CD4-positive, alpha-beta T cell treated with Interleukin-2 at 100 ng/mL for 4 hours (primary cell): ENCODE data around the gene CSNK1A1.
"Not testable (repeated sequence)": the region's sequence is repeated elsewhere in the genome, so short reads cannot be mapped to it uniquely, and the experiment has no call there.

Source experiments
- DNase-seq: peaks from one replicate; pipeline ENCODE4 v3.0.0-alpha.2; 2020; ENCODE audit warnings: low spot score

CSNK1A1 gene

GRCh38 chr5:149551227-149552037 is at the start of gene CSNK1A1:
CSNK1A1 (minus strand) TSS chr5:149551439; CDS start chr5:149550964, 475 bp downstream.
- DNase-seq = peak; percentile 98

DNA sequence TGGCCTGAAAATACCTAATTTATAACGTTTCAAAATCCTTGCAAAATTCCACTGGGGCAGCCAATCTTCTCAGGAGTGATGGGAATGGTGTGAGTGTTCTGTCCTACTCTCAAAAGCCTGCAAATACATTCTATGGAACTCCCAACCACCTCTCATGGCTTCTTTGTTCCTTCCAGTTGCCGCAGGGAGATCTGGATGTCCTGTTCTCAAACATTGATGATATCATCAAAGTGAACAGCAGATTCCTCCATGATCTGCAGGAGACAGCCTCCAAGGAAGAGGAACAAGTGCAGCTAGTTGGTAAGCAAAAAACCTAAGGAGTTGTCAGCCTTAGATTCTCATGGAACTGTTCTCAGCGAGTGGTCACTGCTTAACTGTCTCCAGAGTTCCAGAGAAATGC is 49.7 kb upstream of the CSNK1A1 start:
- DNase-seq = no peak

GRCh38 chr5:149599375-149599774 is 48.1 kb upstream of the CSNK1A1 start:
- no peak for DNase-seq

- no peak for DNase-seq
Observed at GRCh38 chr5:149598966-149599365, 47.7 kb upstream of the CSNK1A1 start.

- not testable (repeated sequence) for DNase-seq
Observed at GRCh38 chr5:149598234-149598633, 47.0 kb upstream of the CSNK1A1 start.

GRCh38 chr5:149597618-149598017 is 46.4 kb upstream of the CSNK1A1 start:
- DNase-seq = no peak

- no peak for DNase-seq
Observed at GRCh38 chr5:149596712-149597111, 45.5 kb upstream of the CSNK1A1 start.

GRCh38 chr5:149595105-149595504 is 43.9 kb upstream of the CSNK1A1 start:
- DNase-seq = not testable (repeated sequence)

- DNase-seq = no peak
Observed at GRCh38 chr5:149594206-149594895, 43.1 kb upstream of the CSNK1A1 start.

- DNase-seq = no peak
Observed at GRCh38 chr5:149593370-149593769, 42.1 kb upstream of the CSNK1A1 start.

GRCh38 chr5:149588936-149589335 is 37.7 kb upstream of the CSNK1A1 start:
- DNase-seq = no peak

GRCh38 chr5:149586708-149587318 is 35.6 kb upstream of the CSNK1A1 start:
- DNase-seq = no peak

- no peak for DNase-seq
Observed at GRCh38 chr5:149585910-149586309, 34.7 kb upstream of the CSNK1A1 start.

DNA sequence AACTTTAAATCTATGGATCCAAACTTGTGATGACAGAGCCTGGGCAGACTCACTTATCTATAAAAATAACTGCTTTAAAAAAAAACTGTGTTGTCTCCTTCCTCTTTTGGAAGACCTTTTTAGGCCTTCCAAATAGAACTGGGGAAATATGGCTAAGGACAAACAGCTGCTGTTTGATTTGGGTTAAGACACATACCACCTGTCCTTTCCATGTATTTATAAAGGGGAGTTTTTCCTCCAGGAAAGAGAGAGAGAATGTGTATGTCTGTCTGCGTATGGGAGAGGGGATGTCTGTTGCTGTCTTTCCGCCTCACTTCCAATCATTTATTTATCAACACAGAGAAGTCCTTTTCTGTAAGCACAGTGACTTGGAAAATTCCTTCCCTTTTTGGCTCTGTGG is 32.9 kb upstream of the CSNK1A1 start:
- no peak for DNase-seq

GRCh38 chr5:149583394-149583793 is 32.2 kb upstream of the CSNK1A1 start:
- no peak for DNase-seq

GRCh38 chr5:149581931-149582768 is 30.9 kb upstream of the CSNK1A1 start:
- DNase-seq = no peak

GRCh38 chr5:149581192-149581861 is 30.1 kb upstream of the CSNK1A1 start, which contains the start of gene ARHGEF37:
ARHGEF37 (plus strand) TSS chr5:149581498; CDS start chr5:149597770, 16,272 bp downstream.
- DNase-seq = peak; percentile 13

GRCh38 chr5:149580808-149581191 is 29.6 kb upstream of the CSNK1A1 start:
- DNase-seq = no peak

- no peak for DNase-seq
Observed at GRCh38 chr5:149578896-149579295, 27.7 kb upstream of the CSNK1A1 start.

GRCh38 chr5:149576021-149576420 is 24.8 kb upstream of the CSNK1A1 start:
- DNase-seq = no peak

DNA sequence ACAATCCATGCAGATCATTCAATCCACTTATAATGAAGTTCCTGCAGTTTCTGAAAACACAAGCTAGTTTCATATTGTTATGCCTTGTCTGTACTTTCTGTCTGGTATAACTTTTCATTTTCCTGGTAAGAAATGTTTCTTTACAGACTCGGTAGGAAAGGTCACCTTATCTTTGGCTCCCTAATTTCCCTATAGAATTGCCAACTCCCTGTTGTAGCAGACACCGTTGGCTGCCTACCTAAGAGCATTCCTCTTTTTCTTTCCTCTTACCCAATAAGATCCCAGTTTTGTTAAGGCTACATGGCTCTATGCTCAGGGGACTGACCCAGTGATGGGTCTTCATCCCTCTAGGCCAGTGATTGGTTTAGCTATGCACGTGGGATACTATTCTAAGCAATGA is 23.9 kb upstream of the CSNK1A1 start:
- DNase-seq = no peak
